Naive B cell (primary cell): ENCODE data around the gene PPP1R3E. TPM values are rescaled to one million over a fixed set of nuclear protein-coding genes. Genes with fewer than 3 reads are reported as not detected.
"Not testable (repeated sequence)": the region's sequence is repeated elsewhere in the genome, so short reads cannot be mapped to it uniquely, and the experiment has no call there.

ENCODE experiments used
- ATAC-seq, 2 donors: fragments of 150-1000 bp; cut with Tn5 transposase; 2 replicates each; pipeline ENCODE4 v1.10.0; 2021; ENCODE audit warnings: low read depth in 2 of 2, mild to moderate bottlenecking in 2 of 2, moderate library complexity in 2 of 2
- DNase-seq: peaks from one replicate; pipeline ENCODE4 v3.0.0; 2022
- H3K27ac Mint-ChIP-seq, 6 donors: one replicate each; pipeline ENCODE4 v1.8.0; 2020 to 2022; ENCODE audit warnings: mild to moderate bottlenecking in 6 of 6, mixed read lengths in 6 of 6, moderate library complexity in 5 of 6, inconsistent platforms in 2 of 6
- H3K27me3 Mint-ChIP-seq, 3 donors: one replicate each; pipeline ENCODE4 v1.8.0; 2021 to 2022; ENCODE audit warnings: mixed read lengths in 3 of 3, mild to moderate bottlenecking in 1 of 3
- H3K36me3 Mint-ChIP-seq, 2 donors: one replicate each; pipeline ENCODE4 v1.8.0; 2020 to 2022; ENCODE audit warnings: mixed read lengths in 2 of 2, inconsistent platforms in 1 of 2, mild to moderate bottlenecking in 1 of 2
- H3K4me1 Mint-ChIP-seq, 3 donors: one replicate each; pipeline ENCODE4 v1.8.0; 2020 to 2022; ENCODE audit warnings: mixed read lengths in 3 of 3, inconsistent platforms in 1 of 3, mild to moderate bottlenecking in 1 of 3, moderate library complexity in 1 of 3
- H3K4me3 Mint-ChIP-seq, 8 donors: one replicate each; pipeline ENCODE4 v1.8.0; 2020 to 2022; ENCODE audit warnings: mild to moderate bottlenecking in 8 of 8, mixed read lengths in 8 of 8, moderate library complexity in 8 of 8, inconsistent platforms in 2 of 8
- H3K9me3 Mint-ChIP-seq, 7 donors: one replicate each; pipeline ENCODE4 v1.8.0; 2020 to 2022; ENCODE audit warnings: mixed read lengths in 7 of 7, mild to moderate bottlenecking in 5 of 7, inconsistent platforms in 2 of 7, moderate library complexity in 1 of 7
- polyA plus RNA-seq, 6 donors: library from polyadenylated mRNA; unstranded; fragments of 300-500 nt; fragmentation: Illumina TruSeq; gene quantifications; one replicate each; pipeline ENCODE4 v1.2.3, GENCODE V29; 2021; ENCODE audit warnings: low read depth in 6 of 6

The PPP1R3E gene
- polyA plus RNA-seq, 6 donors from 2014 or later, result 3.9 to 11.8 (median 5.1) TPM

DNA sequence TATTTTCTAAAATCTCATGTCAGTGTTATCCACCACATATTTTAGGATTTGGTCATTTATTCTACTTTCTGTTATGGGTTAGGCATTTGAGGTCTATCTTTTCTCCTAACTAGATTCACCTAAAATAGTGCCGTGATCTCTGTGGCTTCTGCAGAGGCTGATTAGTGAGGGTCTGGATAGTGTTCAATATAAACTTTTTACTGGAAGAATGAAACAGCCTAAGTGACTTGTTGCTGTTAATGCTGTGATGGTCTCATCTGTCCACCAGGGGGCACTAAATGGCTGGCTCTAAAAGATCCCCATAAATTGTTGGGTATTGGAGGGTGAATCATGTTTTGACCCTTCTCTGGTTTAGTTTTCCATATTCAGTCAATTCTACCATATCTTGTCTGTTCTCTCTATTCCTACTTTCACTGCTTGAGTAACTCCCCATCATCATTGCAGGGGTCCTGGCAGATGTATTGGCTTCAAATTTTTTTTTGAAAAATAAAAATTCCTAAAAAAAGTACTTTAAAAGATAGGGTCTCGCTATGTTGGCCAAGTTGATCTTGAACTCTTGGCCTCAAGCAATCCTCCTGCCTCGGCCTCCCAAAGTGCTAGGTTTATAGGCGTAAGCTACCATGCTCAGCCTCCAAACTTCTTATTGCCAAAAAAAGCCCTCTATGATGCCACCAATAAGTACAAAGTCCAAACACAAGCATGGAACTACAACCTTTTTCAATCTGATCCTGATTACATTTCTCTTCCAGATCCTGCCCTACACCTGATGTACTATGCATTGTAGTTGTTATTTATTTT is 25.5 kb upstream of the PPP1R3E start:
- peak; percentile 55 to 68 for ATAC-seq
- Mint-ChIP-seq H3K36me3 (no peaks in the 10 kb centered on the region), H3K27ac (peak overlapping the region in 1 of 6 donors; percentile 75), H3K4me1 (peaks cover 0 to 3% (median 2%) of the 10 kb centered on the region in 3 donors), H3K27me3 (no peaks in the 10 kb centered on the region), H3K9me3 (no peaks in the 10 kb centered on the region), H3K4me3 (peak overlapping the region in 1 of 8 donors; percentile 43)
- DNase-seq, result peak; percentile 57

DNA sequence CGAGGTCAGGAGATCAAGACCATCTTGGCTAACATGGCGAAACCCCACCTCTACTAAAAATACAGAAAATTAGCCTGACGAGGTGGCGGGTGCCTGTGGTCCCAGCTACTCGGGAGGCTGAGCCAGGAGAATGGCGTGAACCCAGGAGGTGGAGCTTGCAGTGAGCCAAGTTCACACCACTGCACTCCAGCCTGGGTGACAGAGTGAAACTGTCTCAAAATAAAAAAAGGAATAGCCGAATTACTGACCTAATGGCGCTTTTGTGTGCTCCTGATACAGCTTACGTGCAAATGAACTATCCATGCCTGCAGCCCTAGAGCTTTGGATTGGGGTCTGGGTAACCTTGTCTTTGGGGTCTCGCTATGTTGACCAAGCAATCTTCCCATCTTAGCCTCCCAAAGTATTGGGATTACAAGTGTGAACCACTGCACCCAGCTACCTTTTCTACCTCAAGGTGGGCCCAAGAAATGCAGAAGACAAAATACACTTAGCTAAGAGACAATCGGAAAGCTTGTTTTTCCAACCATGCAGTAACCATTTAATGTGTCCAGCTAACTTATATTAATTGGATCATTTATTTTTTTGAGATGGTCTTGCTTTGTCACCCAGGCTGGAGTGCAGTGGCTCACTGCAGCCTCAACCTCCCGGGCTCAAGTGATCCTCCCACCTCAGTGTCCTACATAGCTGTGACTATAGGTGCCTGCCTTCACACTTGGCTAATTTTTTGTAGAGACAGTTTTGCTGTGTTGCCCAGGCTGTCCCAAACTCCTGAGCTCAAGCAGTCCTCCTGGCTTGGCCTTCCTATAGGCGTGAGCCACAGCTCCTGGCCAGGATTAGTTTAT is 24.1 kb upstream of the PPP1R3E start:
- no peaks in the 10 kb centered on the region for H3K36me3 Mint-ChIP-seq
- peaks cover 13 to 17% (median 15%) of the 10 kb centered on the region in 3 donors for H3K4me1 Mint-ChIP-seq
- DNase-seq (no peak), ATAC-seq (no peak)
- H3K4me3 Mint-ChIP-seq, result no peak overlapping the region
- H3K27ac Mint-ChIP-seq, result peak overlapping the region in 4 of 6 donors; percentile 3 to 78 (median 58)
- no peaks in the 10 kb centered on the region for H3K9me3 Mint-ChIP-seq
- no peaks in the 10 kb centered on the region for H3K27me3 Mint-ChIP-seq

DNA sequence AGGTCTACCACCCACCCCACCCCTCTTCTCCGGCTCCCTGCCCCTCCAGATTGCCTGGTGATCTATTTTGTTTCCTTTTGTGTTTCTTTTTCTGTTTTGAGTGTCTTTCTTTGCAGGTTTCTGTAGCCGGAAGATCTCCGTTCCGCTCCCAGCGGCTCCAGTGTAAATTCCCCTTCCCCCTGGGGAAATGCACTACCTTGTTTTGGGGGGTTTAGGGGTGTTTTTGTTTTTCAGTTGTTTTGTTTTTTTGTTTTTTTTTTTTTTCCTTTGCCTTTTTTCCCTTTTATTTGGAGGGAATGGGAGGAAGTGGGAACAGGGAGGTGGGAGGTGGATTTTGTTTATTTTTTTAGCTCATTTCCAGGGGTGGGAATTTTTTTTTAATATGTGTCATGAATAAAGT is 23.1 kb upstream of the PPP1R3E start:
- not testable (repeated sequence) for H3K27me3 Mint-ChIP-seq, ATAC-seq, DNase-seq, H3K9me3 Mint-ChIP-seq, H3K36me3 Mint-ChIP-seq
- Mint-ChIP-seq H3K27ac (peak overlapping the region in 2 of 6 donors; percentile 48 to 78), H3K4me1 (peaks cover 13 to 18% (median 16%) of the 10 kb centered on the region in 3 donors), H3K4me3 (peak overlapping the region in 1 of 8 donors; percentile 56)

DNA sequence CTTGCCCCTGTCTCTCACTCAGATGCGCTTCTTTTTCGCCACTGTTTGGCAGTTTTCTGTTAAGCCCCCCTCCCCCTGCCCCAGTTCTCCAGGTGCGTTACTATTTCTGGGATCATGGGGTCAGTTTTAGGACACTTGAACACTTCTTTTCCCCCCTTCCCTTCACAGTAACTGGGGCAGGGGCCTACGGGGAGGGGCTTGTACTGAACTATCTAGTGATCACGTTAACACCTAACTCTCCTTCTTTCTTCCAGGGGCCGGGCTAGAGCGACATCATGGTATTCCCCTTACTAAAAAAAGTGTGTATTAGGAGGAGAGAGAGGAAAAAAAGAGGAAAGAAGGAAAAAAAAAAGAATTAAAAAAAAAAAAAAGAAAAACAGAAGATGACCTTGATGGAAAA is 22.3 kb upstream of the PPP1R3E start:
- no peaks in the 10 kb centered on the region for H3K27me3 Mint-ChIP-seq
- ATAC-seq, result no peak
- H3K9me3 Mint-ChIP-seq, result peaks cover 0 to under 1% (median 0%) of the 10 kb centered on the region in 7 donors
- no peaks in the 10 kb centered on the region for H3K36me3 Mint-ChIP-seq
- peak overlapping the region in 1 of 6 donors; percentile 48 for H3K27ac Mint-ChIP-seq
- H3K4me1 Mint-ChIP-seq, result peaks cover 20 to 25% (median 23%) of the 10 kb centered on the region in 3 donors
- H3K4me3 Mint-ChIP-seq, result peak overlapping the region in 1 of 8 donors; percentile 51
- DNase-seq, result no peak

DNA sequence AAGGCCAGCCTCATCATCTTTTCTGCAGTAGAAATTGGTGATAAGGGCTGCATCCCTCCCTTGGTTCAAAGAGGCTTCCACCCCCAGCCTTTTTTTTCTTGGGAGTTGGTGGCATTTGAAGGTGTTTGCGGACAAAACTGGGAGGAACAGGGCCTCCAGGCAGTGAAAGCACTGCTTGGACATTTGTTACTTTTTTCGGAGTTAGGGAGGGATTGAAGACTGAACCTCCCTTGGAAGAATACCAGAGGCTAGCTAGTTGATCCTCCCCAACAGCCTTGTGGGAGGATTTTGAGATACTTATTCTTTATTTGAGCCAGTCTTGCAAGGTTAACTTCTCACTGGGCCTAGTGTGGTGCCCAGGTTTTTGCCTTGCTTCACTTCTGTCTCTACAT is 21.8 kb upstream of the PPP1R3E start:
- peaks cover 22 to 31% (median 28%) of the 10 kb centered on the region in 3 donors for H3K4me1 Mint-ChIP-seq
- H3K36me3 Mint-ChIP-seq, result no peaks in the 10 kb centered on the region
- ATAC-seq (no peak), DNase-seq (no peak)
- peak overlapping the region in 1 of 8 donors; percentile 44 for H3K4me3 Mint-ChIP-seq
- H3K9me3 Mint-ChIP-seq, result peaks cover 0 to 3% (median 0%) of the 10 kb centered on the region in 7 donors
- H3K27ac Mint-ChIP-seq, result peak overlapping the region in 1 of 6 donors; percentile 48
- no peaks in the 10 kb centered on the region for H3K27me3 Mint-ChIP-seq

DNA sequence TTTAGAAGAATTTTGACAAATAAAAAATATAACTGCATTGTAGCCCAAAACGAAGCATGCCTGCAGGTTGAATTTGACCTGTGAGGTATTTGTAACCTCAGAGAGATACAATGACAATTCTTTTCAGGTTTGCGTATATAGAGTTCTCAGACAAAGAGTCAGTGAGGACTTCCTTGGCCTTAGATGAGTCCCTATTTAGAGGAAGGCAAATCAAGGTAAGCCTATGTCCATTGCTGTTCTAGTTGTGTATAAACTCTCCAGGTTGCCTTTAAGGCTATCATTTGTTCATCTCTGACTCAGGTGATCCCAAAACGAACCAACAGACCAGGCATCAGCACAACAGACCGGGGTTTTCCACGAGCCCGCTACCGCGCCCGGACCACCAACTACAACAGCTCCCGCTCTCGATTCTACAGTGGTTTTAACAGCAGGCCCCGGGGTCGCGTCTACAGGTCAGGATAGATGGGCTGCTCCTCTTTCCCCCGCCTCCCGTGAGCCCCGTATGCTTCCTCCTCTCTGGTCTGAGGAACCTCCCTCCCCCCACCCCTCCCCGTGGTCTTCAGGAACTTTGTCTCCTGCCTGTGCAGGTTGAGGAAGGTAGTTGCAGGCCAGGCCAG is 21.3 kb upstream of the PPP1R3E start:
- Mint-ChIP-seq H3K4me1 (peaks cover 22 to 32% (median 28%) of the 10 kb centered on the region in 3 donors), H3K27me3 (no peaks in the 10 kb centered on the region), H3K27ac (no peak overlapping the region), H3K36me3 (no peaks in the 10 kb centered on the region), H3K9me3 (peaks cover 0 to 3% (median 0%) of the 10 kb centered on the region in 7 donors), H3K4me3 (peak overlapping the region in 2 of 8 donors; percentile 44 to 98)
- DNase-seq (no peak), ATAC-seq (no peak)

DNA sequence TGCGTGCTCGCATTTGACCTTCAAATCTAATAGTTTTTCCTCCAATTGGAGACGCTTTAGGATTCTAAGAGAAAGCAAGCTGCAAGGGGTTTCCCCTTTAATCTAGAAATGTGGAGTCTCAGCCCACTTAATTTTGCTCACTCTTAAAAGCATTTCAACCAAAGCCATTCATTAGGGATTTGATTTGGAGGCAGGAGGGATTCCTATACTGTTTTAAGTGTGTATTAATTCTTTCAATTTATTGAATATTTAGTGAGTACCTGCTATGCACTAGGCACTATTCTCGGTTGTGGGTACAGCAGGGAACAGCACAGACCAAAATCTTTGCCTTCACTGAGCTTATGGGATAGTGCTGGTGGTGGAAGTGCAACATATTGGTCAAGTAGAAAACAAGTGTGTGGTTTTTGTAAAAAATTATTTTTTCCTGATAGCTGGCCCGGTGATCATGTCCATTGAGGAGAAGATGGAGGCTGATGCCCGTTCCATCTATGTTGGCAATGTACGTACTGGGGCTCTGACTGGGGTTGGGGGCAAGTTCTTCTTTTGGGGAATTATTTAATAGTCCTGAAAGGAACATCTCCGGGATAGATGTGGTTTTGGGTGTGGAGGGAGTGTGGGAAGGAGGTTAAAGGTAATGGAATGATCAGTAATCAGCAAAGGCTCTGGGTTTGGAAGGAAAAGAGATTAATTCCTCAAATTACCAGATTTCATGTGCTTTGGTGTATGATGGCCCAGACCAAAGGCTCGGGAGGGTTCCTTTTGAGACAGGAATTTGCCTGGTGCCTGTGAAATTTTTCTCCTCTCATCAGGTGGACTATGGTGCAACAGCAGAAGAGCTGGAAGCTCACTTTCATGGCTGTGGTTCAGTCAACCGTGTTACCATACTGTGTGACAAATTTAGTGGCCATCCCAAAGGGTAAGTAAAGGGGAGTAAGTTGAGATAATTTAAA is 20.2 kb upstream of the PPP1R3E start:
- Mint-ChIP-seq H3K9me3 (peaks cover 0 to 3% (median 0%) of the 10 kb centered on the region in 7 donors), H3K27ac (peak overlapping the region; percentile 83 to 97 (median 94)), H3K27me3 (no peaks in the 10 kb centered on the region), H3K4me3 (peak overlapping the region; percentile 88 to 98 (median 94)), H3K4me1 (peaks cover 22 to 32% (median 28%) of the 10 kb centered on the region in 3 donors), H3K36me3 (no peaks in the 10 kb centered on the region)
- DNase-seq, result no peak
- no peak for ATAC-seq

DNA sequence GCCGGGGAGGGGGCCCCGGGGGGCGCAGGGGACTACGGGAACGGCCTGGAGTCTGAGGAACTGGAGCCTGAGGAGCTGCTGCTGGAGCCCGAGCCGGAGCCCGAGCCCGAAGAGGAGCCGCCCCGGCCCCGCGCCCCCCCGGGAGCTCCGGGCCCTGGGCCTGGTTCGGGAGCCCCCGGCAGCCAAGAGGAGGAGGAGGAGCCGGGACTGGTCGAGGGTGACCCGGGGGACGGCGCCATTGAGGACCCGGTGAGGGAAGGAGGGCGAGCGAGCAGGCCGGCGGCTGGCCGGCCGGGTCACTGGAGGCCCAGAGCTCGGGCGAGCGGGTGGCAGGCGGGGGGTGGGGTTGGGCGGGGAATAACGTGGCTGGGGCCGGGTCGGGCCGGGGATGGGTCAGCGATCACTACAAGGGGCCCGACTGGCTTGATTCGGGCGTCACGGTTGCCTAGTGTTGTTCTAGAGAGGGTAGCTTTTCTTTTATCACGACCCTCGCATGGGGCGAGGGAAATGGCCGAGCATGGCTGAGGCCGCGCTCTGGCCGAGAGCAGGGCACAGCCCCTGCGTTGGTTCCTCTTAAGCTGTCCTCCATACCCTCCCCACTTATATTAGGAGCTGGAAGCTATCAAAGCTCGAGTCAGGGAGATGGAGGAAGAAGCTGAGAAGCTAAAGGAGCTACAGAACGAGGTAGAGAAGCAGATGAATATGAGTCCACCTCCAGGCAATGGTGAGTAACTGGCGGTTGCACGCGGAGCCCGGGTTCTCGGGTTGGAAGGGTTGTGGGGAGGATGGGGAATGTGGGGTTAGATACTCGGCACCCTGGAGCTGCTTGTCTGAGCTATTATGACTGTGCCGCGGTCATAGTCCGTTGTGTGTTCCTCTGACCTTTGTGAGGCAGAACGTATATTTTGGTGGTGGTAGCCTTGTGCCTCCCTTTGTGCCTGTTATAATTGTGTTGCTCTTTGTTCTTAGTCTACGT is 19.2 kb upstream of the PPP1R3E start:
- DNase-seq, result no peak
- H3K9me3 Mint-ChIP-seq, result peaks cover 0 to 3% (median 0%) of the 10 kb centered on the region in 7 donors
- H3K4me3 Mint-ChIP-seq, result peak overlapping the region; percentile 88 to 98 (median 94)
- H3K36me3 Mint-ChIP-seq, result no peaks in the 10 kb centered on the region
- ATAC-seq, result peak in 1 of 2 donors; percentile 1
- H3K27ac Mint-ChIP-seq, result peak overlapping the region; percentile 82 to 97 (median 94)
- no peaks in the 10 kb centered on the region for H3K27me3 Mint-ChIP-seq
- H3K4me1 Mint-ChIP-seq, result peaks cover 22 to 32% (median 28%) of the 10 kb centered on the region in 3 donors

DNA sequence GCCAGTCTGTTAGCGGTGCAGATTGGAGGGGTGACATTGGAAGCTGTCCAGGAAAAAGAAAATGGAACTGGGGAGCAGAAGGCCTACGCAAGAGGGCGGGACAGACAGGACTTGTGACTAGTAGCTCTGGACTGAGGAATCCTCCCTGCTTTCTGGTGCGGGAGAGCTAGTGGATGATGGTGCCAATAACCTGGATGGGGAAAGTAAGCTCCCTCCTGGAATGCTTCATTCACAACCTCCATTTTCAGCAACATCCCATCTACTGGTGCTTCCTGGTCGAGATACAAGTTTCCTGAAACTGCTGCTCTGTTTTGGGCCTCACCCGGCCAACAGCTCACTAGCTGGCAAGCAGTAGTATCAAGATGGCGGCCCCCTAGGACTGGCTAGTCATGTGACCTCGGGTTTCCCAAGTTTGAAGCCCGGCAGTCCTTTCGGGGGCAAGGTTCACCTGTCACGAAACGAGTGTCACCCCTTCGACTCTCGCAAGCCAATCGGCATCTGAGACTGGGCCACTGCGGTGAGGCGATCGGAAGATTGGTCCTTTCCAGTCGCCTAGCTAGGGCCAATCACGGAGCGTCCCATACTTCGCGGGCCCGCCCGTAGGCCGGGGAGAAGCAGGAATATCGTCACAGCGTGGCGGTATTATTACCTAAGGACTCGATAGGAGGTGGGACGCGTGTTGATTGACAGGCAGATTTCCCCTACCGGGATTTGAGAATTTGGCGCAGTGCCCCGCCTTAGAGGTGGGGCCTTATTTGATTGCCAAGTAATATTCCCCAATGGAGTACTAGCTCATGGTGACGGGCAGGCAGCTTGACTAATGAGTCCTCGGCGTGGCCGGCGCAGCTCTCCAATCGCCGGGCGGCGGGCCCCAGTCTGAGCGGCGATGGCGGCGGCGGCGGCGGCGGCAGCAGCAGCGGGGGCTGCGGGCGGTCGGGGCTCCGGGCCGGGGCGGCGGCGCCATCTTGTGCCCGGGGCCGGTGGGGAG is 18.2 kb upstream of the PPP1R3E start, which contains the start of gene PABPN1:
PABPN1 (plus strand) TSS at position 874 of the 988 bp plus-strand sequence; CDS start at position 887, 13 bp downstream.
- peaks cover 0 to 3% (median 0%) of the 10 kb centered on the region in 7 donors for H3K9me3 Mint-ChIP-seq
- peaks cover 22 to 32% (median 28%) of the 10 kb centered on the region in 3 donors for H3K4me1 Mint-ChIP-seq
- H3K27ac Mint-ChIP-seq, result peak within 1 kb of the TSS; percentile 97 to 99 (median 99)
- H3K36me3 Mint-ChIP-seq, result no peaks in the 10 kb centered on the region
- ATAC-seq (peak; percentile 81 to 84), DNase-seq (peak; percentile 98)
- peak within 1 kb of the TSS; percentile 88 to 98 (median 94) for H3K4me3 Mint-ChIP-seq
- no peaks in the 10 kb centered on the region for H3K27me3 Mint-ChIP-seq

DNA sequence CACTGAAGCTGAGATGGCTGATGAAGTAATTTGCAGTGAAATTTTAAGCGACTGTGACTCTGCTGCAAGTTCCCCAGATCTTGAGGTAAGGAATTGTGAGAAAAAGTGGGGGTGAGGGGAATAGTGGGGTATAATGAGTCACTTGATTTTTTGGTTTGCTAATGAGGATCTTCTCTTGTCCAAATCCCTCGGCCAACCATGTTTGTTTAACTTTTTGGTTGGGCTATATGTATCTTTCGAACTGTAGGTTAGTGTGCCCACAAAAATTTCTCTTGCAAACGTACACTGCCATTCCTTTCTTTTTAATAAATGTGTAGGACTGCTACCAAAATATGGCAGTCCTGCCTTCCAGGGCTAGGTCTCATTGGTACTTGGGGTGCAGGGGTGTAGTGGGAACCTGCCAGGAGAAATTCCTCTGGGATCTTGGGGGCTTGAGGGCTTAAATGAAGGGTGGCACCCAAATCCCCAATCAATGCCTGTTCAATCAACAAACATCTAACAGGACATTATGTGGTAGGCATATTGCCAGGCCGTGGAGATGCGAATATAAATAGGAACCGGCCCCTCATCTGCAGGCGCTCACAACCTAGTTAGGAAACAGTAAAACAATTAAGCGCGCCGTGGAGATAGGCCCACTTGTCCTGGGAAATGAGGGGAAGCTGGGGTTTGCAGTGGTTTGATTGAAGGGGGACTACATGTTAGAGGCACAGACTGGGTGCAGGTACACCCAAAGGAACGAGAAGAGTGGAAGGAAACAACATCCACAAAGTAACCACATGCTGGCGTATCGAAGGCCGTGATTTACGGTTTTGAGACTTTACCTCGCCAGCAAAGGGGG is 17.3 kb upstream of the PPP1R3E start:
- no peak for DNase-seq
- no peaks in the 10 kb centered on the region for H3K36me3 Mint-ChIP-seq

More for the DNA sequence above, 17.3 kb upstream of the PPP1R3E start:
- Mint-ChIP-seq H3K9me3 (peaks cover 0 to 3% (median 0%) of the 10 kb centered on the region in 7 donors), H3K4me1 (peaks cover 22 to 32% (median 28%) of the 10 kb centered on the region in 3 donors), H3K27me3 (no peaks in the 10 kb centered on the region), H3K27ac (peak overlapping the region; percentile 97 to 99 (median 99)), H3K4me3 (peak overlapping the region; percentile 83 to 96 (median 92))
- ATAC-seq, result no peak
